ENCODE measurements around the gene EID3. TPM values are rescaled to one million over a fixed set of nuclear protein-coding genes. Genes with fewer than 3 reads are reported as not detected.
A peak's percentile ranks its signal among the peaks of the same experiment; 100 is the strongest.

EID3 gene
- total and polyA plus RNA-seq, 2 donors (not counting 1 experiment from before 2014, with no cell fraction given), result 2.3 to 18.0 TPM

DNA sequence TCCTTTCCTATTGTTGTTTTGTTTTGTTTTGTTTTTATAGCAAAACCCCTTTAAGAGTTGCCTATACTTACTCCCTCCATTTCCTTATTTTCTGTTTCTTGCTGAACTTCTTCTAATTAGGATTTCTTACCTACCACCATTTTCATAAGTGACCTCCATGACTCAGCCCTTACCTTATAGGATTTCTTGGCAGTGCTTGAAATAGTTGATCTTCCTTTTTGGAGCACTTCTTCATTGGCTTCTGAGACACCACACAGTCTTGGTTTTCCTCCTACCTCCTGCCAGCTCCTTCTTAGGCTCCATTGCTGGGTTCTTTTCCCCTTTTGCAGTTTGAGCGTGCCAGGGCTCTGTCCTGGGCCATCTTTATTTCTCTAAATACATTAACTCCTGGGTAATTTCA is 23.4 kb upstream of the EID3 start:
- Histone ChIP-seq H3K9me3 (ENCODE audit: control insufficient read depth, insufficient read depth, low read depth, low read length) (no peaks in the 10 kb centered on the region), H4K20me1 (ENCODE audit: control insufficient read depth, extremely low read depth, insufficient read depth, low read length) (no peaks in the 10 kb centered on the region), H3K27ac (ENCODE audit: insufficient read depth, low read length) (peak overlapping the region; percentile 83), H3K4me3 (replicated peaks in 1 of 4; ENCODE audit: control extremely low read depth in 1 of 4, insufficient read depth in 1 of 4, low read depth in 3 of 4, low read length in 4 of 4) (peak overlapping the region in 2 of 4 experiments; percentile 0 to 27), H2AFZ (ENCODE audit: low read length) (no peak overlapping the region), H3K36me3 (ENCODE audit: control insufficient read depth, insufficient read depth, low read length) (no peaks in the 10 kb centered on the region), H3K4me2 (ENCODE audit: extremely low read depth, insufficient read depth, low read length) (peak overlapping the region; percentile 38), H3K4me1 (ENCODE audit: control insufficient read depth, extremely low read depth, insufficient read depth, low read length) (peaks cover 18% of the 10 kb centered on the region), H3K9ac (ENCODE audit: insufficient read depth, low read length) (no peak overlapping the region), H3K79me2 (ENCODE audit: control insufficient read depth, insufficient read depth, low read length) (peaks cover 4% of the 10 kb centered on the region), H3K27me3 (ENCODE audit: control insufficient read depth, insufficient read depth, low read length) (no peaks in the 10 kb centered on the region)
- TF ChIP-seq, protein P1, sequence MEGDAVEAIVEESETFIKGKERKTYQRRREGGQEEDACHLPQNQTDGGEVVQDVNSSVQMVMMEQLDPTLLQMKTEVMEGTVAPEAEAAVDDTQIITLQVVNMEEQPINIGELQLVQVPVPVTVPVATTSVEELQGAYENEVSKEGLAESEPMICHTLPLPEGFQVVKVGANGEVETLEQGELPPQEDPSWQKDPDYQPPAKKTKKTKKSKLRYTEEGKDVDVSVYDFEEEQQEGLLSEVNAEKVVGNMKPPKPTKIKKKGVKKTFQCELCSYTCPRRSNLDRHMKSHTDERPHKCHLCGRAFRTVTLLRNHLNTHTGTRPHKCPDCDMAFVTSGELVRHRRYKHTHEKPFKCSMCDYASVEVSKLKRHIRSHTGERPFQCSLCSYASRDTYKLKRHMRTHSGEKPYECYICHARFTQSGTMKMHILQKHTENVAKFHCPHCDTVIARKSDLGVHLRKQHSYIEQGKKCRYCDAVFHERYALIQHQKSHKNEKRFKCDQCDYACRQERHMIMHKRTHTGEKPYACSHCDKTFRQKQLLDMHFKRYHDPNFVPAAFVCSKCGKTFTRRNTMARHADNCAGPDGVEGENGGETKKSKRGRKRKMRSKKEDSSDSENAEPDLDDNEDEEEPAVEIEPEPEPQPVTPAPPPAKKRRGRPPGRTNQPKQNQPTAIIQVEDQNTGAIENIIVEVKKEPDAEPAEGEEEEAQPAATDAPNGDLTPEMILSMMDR (conservative IDR thresholded peaks at IDR 0.05 in 1 of 2, IDR thresholded peaks at IDR 0.05 in 1 of 2; ENCODE audit: low read depth in 1 of 2, low read length in 2 of 2), result no peak
- no peak for TF ChIP-seq EZH2 (IDR thresholded peaks at IDR 0.05; ENCODE audit: low read length, missing control alignments)
- DNase-seq (ENCODE audit: low read depth in 2 of 2), result peak in 1 of 2 donors; percentile 33

DNA sequence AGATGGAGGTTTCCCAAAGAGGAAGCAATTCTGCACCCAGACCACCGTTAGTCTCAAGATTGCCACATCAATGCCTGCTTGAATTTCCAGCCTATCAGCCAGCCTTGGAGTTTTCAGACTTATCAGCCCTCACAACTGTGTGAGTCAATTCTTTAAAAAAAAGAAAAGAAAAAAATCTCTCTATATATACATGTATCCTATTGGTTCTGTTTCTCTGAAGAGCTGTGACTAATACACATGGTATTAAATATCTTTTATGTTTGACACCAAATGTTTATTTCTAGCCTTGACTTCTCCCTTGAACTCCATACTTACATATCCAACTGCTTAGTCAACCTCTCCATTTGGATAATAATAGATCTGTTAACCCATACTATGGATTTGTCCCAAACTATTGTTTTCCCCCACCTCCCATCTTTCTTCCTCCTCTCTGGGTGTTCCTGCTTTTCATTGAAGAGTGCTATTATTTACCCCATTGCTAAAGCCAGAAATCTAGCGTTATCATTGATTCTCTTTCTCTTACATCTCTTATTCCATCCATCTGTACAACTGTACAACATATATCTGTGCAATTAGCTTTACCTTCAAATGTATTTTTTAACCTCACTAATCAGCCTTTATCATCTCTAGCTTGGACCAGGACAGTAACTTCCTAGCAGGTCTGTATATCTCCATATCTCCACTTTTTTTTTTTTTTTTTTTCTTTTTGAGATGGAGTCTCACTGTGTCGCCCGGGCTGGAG is 22.7 kb upstream of the EID3 start:
- Histone ChIP-seq H4K20me1 (ENCODE audit: control insufficient read depth, extremely low read depth, insufficient read depth, low read length) (no peaks in the 10 kb centered on the region), H3K4me3 (replicated peaks in 1 of 4; ENCODE audit: control extremely low read depth in 1 of 4, insufficient read depth in 1 of 4, low read depth in 3 of 4, low read length in 4 of 4) (peak overlapping the region in 2 of 4 experiments; percentile 0 to 27), H3K36me3 (ENCODE audit: control insufficient read depth, insufficient read depth, low read length) (no peaks in the 10 kb centered on the region), H3K79me2 (ENCODE audit: control insufficient read depth, insufficient read depth, low read length) (peaks cover 4% of the 10 kb centered on the region), H2AFZ (ENCODE audit: low read length) (no peak overlapping the region), H3K9ac (ENCODE audit: insufficient read depth, low read length) (no peak overlapping the region), H3K27ac (ENCODE audit: insufficient read depth, low read length) (peak overlapping the region; percentile 83), H3K4me2 (ENCODE audit: extremely low read depth, insufficient read depth, low read length) (peak overlapping the region; percentile 38), H3K27me3 (ENCODE audit: control insufficient read depth, insufficient read depth, low read length) (no peaks in the 10 kb centered on the region), H3K9me3 (ENCODE audit: control insufficient read depth, insufficient read depth, low read depth, low read length) (no peaks in the 10 kb centered on the region), H3K4me1 (ENCODE audit: control insufficient read depth, extremely low read depth, insufficient read depth, low read length) (peaks cover 25% of the 10 kb centered on the region)
- DNase-seq (ENCODE audit: low read depth in 2 of 2), result peak; percentile 97 to 99
- TF ChIP-seq, protein P1 (conservative IDR thresholded peaks at IDR 0.05 in 1 of 2, IDR thresholded peaks at IDR 0.05 in 1 of 2; ENCODE audit: low read depth in 1 of 2, low read length in 2 of 2), result no peak
- TF ChIP-seq EZH2 (IDR thresholded peaks at IDR 0.05; ENCODE audit: low read length, missing control alignments), result no peak

DNA sequence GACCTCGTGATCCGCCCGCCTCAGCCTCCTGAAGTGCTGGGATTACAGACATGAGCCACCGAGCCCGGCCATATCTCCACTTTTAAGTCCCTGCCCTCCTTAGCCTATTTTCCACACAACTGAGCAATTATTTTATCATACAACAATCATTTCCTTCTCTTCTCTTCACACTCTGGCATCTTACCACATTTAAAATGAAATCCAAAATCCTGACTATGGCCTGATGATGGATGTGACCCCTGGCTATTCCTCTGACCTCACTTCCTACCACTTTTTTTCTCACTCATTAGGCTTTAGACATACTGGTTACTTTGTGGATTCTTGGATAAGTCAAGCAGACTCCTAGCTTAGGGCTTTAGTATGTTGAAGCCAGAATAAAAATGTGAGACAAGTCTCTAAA is 21.9 kb upstream of the EID3 start:
- Histone ChIP-seq H3K27ac (ENCODE audit: insufficient read depth, low read length) (peak overlapping the region; percentile 37), H2AFZ (ENCODE audit: low read length) (no peak overlapping the region), H3K4me1 (ENCODE audit: control insufficient read depth, extremely low read depth, insufficient read depth, low read length) (peaks cover 25% of the 10 kb centered on the region), H3K79me2 (ENCODE audit: control insufficient read depth, insufficient read depth, low read length) (peaks cover 4% of the 10 kb centered on the region), H3K4me2 (ENCODE audit: extremely low read depth, insufficient read depth, low read length) (no peak overlapping the region), H3K36me3 (ENCODE audit: control insufficient read depth, insufficient read depth, low read length) (no peaks in the 10 kb centered on the region), H3K27me3 (ENCODE audit: control insufficient read depth, insufficient read depth, low read length) (no peaks in the 10 kb centered on the region), H3K9me3 (ENCODE audit: control insufficient read depth, insufficient read depth, low read depth, low read length) (no peaks in the 10 kb centered on the region), H3K9ac (ENCODE audit: insufficient read depth, low read length) (no peak overlapping the region), H4K20me1 (ENCODE audit: control insufficient read depth, extremely low read depth, insufficient read depth, low read length) (no peaks in the 10 kb centered on the region), H3K4me3 (replicated peaks in 1 of 4; ENCODE audit: control extremely low read depth in 1 of 4, insufficient read depth in 1 of 4, low read depth in 3 of 4, low read length in 4 of 4) (no peak overlapping the region)
- peak in 1 of 2 donors; percentile 86 for DNase-seq (ENCODE audit: low read depth in 2 of 2)
- TF ChIP-seq, protein P1 (conservative IDR thresholded peaks at IDR 0.05 in 1 of 2, IDR thresholded peaks at IDR 0.05 in 1 of 2; ENCODE audit: low read depth in 1 of 2, low read length in 2 of 2), result no peak
- no peak for TF ChIP-seq EZH2 (IDR thresholded peaks at IDR 0.05; ENCODE audit: low read length, missing control alignments)

All from fibroblast of lung (primary cell).